Measurements from ENCODE around the gene TMBIM6.

- TF ChIP-seq CTCF (IDR thresholded peaks at IDR 0.05; ENCODE audit: insufficient read depth, low read depth, low read length) (no peak), EZH2 (IDR thresholded peaks at IDR 0.05; ENCODE audit: insufficient read depth, low read length) (no peak)
These were observed 9.6 kb downstream of the TMBIM6 start for GRCh38 chr12:49750996-49751393.
